C4-2B (cell line): Measurements from ENCODE around the gene SP5.

Source experiments
- CTCF ChIP-seq: fragments of 450-650 bp; conservative IDR thresholded peaks from 2 replicates; pipeline ENCODE4 v1.5.1; 2017; ENCODE audit warnings: mild to moderate bottlenecking
- ZFX ChIP-seq: fragments of 450-650 bp; IDR thresholded peaks from 2 replicates; pipeline ENCODE4 v1.6.1; 2017

DNA sequence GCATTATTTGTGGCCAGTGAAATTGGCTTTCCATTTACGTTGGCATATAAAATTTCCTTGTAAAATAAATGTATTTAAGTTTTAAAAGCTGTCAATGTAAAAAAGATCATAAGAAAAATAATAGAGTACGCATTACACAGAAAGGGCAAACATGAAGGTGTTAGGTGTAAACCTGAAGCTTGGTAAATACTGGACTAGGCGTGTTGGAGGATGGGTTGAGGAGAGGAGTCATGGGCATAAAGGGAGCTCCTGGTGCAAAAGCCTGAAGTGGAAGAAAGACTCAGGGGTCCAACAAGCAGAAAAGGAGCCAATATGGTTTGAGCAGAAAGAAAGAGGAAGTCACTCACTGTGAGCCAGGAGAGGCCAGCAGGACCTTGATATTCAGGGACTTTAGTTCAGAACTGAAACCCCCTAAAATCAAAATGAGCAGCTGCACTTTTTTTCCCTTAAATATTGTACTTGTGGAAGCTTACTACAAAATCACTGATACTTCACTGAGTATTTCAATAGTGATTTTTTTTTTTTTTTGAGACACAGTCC, 24.4 kb downstream of the SP5 start:
- TF ChIP-seq CTCF (no peak), ZFX (no peak)
